SK-N-DZ (cell line): Measurements from ENCODE around the gene GRK6.
A peak's percentile ranks its signal among the peaks of the same experiment; 100 is the strongest.

Experiments used
- DNase-seq: peaks from one replicate; pipeline ENCODE4 v3.0.0-alpha.2; 2015; ENCODE audit warnings: low spot score

GRK6 gene

GRCh38 chr5:177439518-177440053 is 13.1 kb downstream of the GRK6 start:
- DNase-seq: no peak

- no peak for DNase-seq
Measured at GRCh38 chr5:177440211-177440989, 13.9 kb downstream of the GRK6 start.

- no peak for DNase-seq
Measured at GRCh38 chr5:177440990-177441780, 14.7 kb downstream of the GRK6 start.

- no peak for DNase-seq
Measured at GRCh38 chr5:177442066-177442826, 15.8 kb downstream of the GRK6 start.

- no peak for DNase-seq
Measured at GRCh38 chr5:177443144-177443983, 16.9 kb downstream of the GRK6 start.

- DNase-seq: no peak
Measured at GRCh38 chr5:177444106-177445051, 17.9 kb downstream of the GRK6 start.

GRCh38 chr5:177445052-177445916 is 18.8 kb downstream of the GRK6 start:
- no peak for DNase-seq

GRCh38 chr5:177445917-177446199 is 19.4 kb downstream of the GRK6 start:
- DNase-seq: no peak

GRCh38 chr5:177446200-177447065 is 20.0 kb downstream of the GRK6 start, which contains the start of gene PRR7:
Gene PRR7 (plus strand): TSS chr5:177446814. CDS start chr5:177455068, 8,254 bp downstream.
- peak; percentile 71 for DNase-seq

GRCh38 chr5:177447066-177447610 is 20.7 kb downstream of the GRK6 start:
- peak; percentile 64 for DNase-seq

- DNase-seq: no peak
Measured at GRCh38 chr5:177447611-177448243, 21.3 kb downstream of the GRK6 start.

- no peak for DNase-seq
Measured at GRCh38 chr5:177448244-177448950, 21.9 kb downstream of the GRK6 start.

GRCh38 chr5:177449140-177450061 is 22.9 kb downstream of the GRK6 start:
- no peak for DNase-seq

- DNase-seq: no peak
Measured at GRCh38 chr5:177450667-177451424, 24.4 kb downstream of the GRK6 start.
